SJCRH30 (cell line): ENCODE data around the gene STK39. TPM values are rescaled to one million over a fixed set of nuclear protein-coding genes. Genes with fewer than 3 reads are reported as not detected.

Source experiments
- DNase-seq, 2 experiments: peaks; one replicate each; pipeline ENCODE4 v3.0.0-alpha.2; 2015 to 2020
- H3K27ac ChIP-seq: fragments of 250-450 bp; sonication (Bioruptor Pico); 2 replicates; pipeline ENCODE4 v1.5.1; 2020; ENCODE audit warnings: mild to moderate bottlenecking, moderate library complexity
- H3K27me3 ChIP-seq: fragments of 250-450 bp; sonication (Bioruptor Pico); 2 replicates; pipeline ENCODE4 v1.5.1; 2020; ENCODE audit warnings: mild to moderate bottlenecking, moderate library complexity
- H3K36me3 ChIP-seq: fragments of 250-450 bp; sonication (Bioruptor Pico); 2 replicates; pipeline ENCODE4 v1.5.1; 2020; ENCODE audit warnings: mild to moderate bottlenecking, moderate library complexity
- H3K4me1 ChIP-seq: fragments of 250-450 bp; sonication (Bioruptor Pico); 2 replicates; pipeline ENCODE4 v1.5.1; 2020; ENCODE audit warnings: mild to moderate bottlenecking, moderate library complexity
- H3K4me3 ChIP-seq: fragments of 250-450 bp; sonication (Bioruptor Pico); 2 replicates; pipeline ENCODE4 v1.5.1; 2020; ENCODE audit warnings: mild to moderate bottlenecking, moderate library complexity
- H3K9me3 ChIP-seq: fragments of 250-450 bp; sonication (Bioruptor Pico); replicated peaks from 2 replicates; pipeline ENCODE4 v1.5.1; 2020; ENCODE audit warnings: mild to moderate bottlenecking, moderate library complexity
- total RNA-seq: library from RNA; depleted of rRNA; stranded (reverse); fragments of >200 nt; shearing (Covaris generic); gene quantifications from 2 replicates; pipeline ENCODE4 v1.2.3, GENCODE V29; 2014

Gene STK39
- total RNA-seq, 1 experiment from 2014 or later = 8.5 TPM

DNA sequence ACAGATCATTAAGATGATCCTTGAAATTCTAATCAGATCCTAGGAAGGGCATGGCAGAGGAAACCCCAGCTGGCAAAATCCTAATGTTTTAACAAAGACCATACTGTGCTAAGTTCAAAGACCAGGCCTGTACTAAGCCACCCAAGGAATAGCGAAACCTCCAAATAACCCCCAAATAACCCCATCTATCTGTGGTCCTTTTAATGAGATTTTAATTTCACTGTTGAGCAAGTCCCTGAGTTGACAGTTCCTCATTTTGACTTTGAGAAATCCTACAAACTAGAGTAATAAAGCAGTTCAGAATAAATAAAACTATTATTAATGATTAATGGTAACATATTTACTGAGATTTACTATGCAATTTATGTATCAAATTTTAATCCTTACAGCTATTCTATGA is 259.8 kb downstream of the STK39 start:
- Histone ChIP-seq H3K4me1 (0 out of 2 replicates have a peak, but pooled peaks cover 6% of the 10 kb centered on the region), H3K27me3 (no peaks in the 10 kb centered on the region), H3K4me3 (no peak overlapping the region), H3K27ac (no peak overlapping the region), H3K36me3 (no peaks in the 10 kb centered on the region), H3K9me3 (no peaks in the 10 kb centered on the region)
- DNase-seq = no peak

DNA sequence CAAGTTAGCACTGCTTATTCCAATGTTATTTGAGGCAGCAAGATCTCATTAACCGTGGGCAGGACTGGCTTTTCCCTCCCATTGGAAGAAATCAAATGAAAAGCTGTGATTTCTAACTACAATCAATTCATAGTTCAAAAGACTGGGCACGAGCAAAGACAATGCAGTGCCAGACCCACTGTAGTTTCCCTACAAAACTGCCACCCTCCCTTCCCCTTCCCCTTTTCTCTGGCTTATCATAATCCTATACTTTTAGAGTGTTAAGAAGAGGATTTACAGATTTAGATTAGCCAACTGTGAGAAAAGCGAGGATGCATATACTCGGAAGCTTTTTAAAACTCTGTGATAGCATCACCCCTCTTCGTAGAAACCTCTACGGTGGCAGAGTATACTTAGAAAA is 260.4 kb downstream of the STK39 start:
- Histone ChIP-seq H3K36me3 (no peaks in the 10 kb centered on the region), H3K27me3 (no peaks in the 10 kb centered on the region), H3K27ac (no peak overlapping the region), H3K9me3 (no peaks in the 10 kb centered on the region), H3K4me3 (no peak overlapping the region), H3K4me1 (0 out of 2 replicates have a peak, but pooled peaks cover 6% of the 10 kb centered on the region)
- no peak for DNase-seq

DNA sequence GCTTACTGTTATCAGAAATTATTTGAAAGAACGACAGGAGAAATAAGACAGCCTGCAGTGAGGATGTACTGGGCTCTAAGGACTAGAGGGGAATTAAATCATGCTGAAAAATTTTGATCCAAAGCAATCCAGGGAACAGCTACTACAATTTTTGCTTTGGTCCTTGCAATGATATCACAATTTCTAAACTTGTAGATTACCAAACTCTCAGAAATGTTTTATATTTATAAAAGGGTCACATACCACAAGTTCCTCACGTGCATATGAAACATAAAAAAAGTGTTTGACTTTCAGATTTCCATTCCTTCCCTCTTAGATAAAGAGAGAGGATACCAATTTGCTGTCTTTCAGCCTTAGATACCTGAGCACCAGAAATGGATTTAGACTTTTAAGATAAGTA is 261.2 kb downstream of the STK39 start:
- no peak for DNase-seq
- Histone ChIP-seq H3K4me1 (0 out of 2 replicates have a peak, but pooled peaks cover 6% of the 10 kb centered on the region), H3K36me3 (no peaks in the 10 kb centered on the region), H3K9me3 (no peaks in the 10 kb centered on the region), H3K27me3 (no peaks in the 10 kb centered on the region), H3K27ac (no peak overlapping the region), H3K4me3 (no peak overlapping the region)

DNA sequence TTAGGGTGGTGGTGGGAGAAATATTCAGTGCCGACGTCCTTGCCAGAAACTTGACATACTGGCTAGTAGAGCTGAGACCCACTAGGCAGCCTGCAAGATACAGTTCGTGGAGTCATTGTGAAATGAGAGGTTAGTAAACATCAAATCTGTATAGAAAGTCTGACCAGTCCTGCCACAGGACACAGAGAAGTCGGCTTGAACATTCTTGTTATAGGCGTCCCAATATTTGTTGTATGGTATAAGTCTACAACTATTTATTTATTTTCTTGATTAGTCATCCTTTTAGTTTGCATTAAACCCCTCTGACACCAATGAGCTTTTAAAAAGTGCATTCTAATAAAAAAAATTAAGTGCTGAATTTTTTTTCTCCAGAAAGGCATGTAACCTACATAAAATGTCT is 265.4 kb downstream of the STK39 start:
- no peaks in the 10 kb centered on the region for H3K36me3 ChIP-seq
- DNase-seq = no peak
- no peaks in the 10 kb centered on the region for H3K27me3 ChIP-seq
- no peak overlapping the region for H3K27ac ChIP-seq
- H3K4me1 ChIP-seq = no peaks in the 10 kb centered on the region
- no peaks in the 10 kb centered on the region; the same call in 1 of the 2 replicates for H3K9me3 ChIP-seq
- no peak overlapping the region for H3K4me3 ChIP-seq

DNA sequence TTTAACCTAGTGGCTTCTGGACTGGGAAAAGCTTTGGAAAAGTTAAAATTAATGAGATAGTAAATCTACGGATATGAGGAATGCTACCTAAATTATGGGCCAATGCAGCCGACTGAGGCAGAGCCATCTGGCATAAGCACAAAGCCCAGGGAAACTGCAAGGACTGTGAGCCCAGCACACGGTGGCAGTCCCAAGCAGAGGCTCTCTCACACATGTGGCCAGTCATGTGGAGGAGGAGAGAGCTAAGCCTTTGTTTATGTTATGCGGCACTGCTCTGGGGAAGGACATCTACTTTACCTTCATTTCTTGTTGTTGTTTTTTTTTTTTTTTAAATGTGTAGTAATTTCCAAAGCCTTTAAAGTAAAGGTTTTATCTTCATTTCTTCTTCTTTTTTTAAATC is 267.0 kb downstream of the STK39 start:
- DNase-seq = peak in 1 of 2 experiments; percentile 18
- H3K4me3 ChIP-seq = no peak overlapping the region
- no peaks in the 10 kb centered on the region for H3K27me3 ChIP-seq
- H3K4me1 ChIP-seq = no peaks in the 10 kb centered on the region
- no peaks in the 10 kb centered on the region for H3K36me3 ChIP-seq
- H3K27ac ChIP-seq = no peak overlapping the region
- H3K9me3 ChIP-seq = no peaks in the 10 kb centered on the region; the same call in 1 of the 2 replicates

DNA sequence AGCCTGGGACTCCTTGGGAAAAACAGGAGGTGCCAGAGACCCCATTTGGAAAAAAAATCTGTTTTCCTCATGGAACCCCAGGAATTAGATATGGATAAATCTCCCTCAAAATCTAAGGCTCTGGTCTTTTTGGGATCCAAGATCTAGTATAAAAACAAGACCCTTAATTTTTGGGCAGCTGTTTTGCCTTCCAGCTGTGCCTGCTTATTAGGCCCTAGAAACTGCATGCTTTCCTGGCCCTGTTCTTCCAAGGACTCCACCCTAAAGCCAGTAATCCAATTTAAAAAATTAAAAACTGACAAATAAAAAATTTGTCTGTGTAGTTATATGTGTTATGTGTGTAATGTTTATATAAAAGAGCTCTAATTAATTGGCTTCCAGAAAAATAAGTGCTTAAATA is 274.6 kb downstream of the STK39 start:
- Histone ChIP-seq H3K4me3 (no peak overlapping the region), H3K9me3 (peaks cover 18% of the 10 kb centered on the region; the same call in 1 of the 2 replicates), H3K4me1 (no peaks in the 10 kb centered on the region), H3K27me3 (no peaks in the 10 kb centered on the region), H3K27ac (no peak overlapping the region), H3K36me3 (no peaks in the 10 kb centered on the region)
- no peak for DNase-seq

DNA sequence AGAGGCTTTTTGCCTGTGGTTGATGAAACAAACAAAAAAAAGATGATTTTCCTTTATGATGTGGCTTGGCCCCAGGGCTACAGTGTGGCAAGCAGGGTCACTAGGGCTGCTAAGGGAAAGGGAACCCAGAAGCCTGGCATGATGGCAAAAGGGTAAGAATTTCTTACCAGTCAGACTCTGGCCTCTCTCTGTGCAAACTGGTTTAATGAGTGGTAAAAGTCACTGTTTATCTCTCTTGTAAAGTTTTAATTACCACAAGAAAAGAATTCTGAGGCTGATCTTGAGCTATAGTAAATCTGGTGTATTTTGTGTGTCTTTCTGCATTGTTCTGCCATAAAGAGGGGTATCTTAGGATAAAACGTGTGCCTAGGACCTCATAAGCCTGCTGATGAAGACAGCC is 275.4 kb downstream of the STK39 start:
- Histone ChIP-seq H3K27ac (no peak overlapping the region), H3K9me3 (peaks cover 18% of the 10 kb centered on the region; the same call in 1 of the 2 replicates), H3K27me3 (no peaks in the 10 kb centered on the region), H3K4me3 (no peak overlapping the region), H3K36me3 (no peaks in the 10 kb centered on the region), H3K4me1 (no peaks in the 10 kb centered on the region)
- no peak for DNase-seq

DNA sequence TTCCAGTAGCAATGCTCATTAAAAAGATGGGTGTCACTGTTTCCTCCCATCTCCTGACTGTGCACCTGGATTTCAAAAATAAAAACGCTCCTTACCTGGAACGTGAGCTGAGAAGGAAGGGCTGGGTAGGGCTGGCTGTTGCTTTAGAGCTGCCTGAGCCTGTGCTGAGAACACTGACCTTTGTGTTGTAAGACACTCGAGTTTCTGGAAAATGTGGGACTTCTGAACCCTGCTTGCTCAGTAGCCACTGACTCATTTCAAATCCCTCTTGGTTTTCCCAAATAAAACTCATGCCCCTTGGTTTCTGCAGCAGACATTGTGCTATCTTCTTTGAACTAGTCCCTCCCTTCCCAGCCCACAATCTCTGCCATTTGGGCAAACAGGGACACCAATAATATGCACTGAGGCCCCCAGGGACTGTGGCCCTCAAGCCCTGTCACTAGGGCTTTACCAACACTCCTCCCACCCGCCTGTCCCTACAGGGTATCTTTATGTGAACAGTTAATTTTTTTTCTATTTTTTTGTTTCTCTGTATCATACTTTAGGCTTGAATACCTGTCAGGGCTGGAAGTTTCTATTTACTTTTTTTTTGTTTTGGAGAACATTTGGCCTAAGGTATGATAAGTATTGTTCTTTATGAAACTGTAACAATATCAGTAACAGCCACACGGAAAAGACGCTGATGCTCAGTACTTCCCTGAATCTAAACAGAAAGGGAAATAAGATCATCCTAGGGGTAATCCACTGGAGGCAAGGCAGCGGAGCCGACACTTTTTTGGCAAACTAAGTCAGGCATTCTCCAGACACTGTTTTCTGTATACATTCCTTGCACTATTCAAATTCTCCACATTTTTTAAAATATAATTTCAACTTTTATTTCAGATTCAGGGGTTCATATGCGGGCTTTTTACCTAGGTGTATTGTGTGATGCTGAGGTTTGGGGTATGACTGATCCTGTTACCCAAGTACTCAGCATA is 280.2 kb downstream of the STK39 start:
- no peak for DNase-seq
- no peaks in the 10 kb centered on the region for H3K27me3 ChIP-seq

DNA sequence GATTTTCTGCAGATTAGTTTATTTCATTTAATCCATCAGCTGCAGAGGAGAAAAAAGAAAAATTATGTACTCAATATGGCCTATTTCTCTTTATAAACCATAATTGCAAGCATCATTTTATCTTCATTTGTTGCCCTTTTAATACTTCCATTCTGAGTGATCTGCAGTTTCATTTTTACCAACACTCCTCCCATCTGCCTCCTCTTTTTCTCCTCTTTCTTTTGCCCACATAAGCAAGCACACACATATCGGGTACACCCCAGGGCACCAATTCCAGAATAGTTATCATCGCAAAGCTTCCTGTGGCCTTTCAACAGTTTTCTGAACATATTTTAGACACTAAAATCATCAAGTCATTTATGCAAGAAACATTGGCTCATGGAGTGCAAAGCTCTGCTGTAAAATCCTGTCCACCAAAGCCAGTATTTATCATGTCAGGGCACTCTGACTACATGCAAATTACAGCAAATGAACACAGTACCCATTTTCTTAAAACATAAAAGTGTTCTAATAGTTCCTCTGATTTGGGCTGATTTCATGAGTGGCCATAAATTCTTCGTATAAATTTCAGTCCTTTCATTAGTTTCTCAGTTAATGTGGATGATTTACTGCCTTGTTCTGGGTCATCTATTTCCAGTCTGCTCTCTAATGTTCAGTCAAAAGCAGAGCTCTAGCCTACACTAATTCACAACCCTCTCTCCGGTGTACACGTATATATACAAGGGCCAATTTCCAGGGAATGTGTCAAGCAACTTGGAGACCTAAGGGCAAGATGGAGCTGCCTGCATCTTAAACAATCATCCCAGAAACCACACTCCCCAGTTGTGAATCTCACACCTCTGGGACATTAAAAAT is 281.3 kb downstream of the STK39 start:
- no peak overlapping the region for H3K27ac ChIP-seq
- H3K9me3 ChIP-seq = 0 out of 2 replicates have a peak, but pooled peaks cover 9% of the 10 kb centered on the region
- no peaks in the 10 kb centered on the region for H3K36me3 ChIP-seq
- no peaks in the 10 kb centered on the region for H3K4me1 ChIP-seq
- no peaks in the 10 kb centered on the region for H3K27me3 ChIP-seq
- no peak overlapping the region for H3K4me3 ChIP-seq
- DNase-seq = no peak

More for the DNA sequence above, 280.2 kb downstream of the STK39 start:
- Histone ChIP-seq H3K9me3 (peaks cover 12% of the 10 kb centered on the region; the same call in 1 of the 2 replicates), H3K4me1 (no peaks in the 10 kb centered on the region), H3K36me3 (no peaks in the 10 kb centered on the region), H3K4me3 (no peak overlapping the region), H3K27ac (no peak overlapping the region)

DNA sequence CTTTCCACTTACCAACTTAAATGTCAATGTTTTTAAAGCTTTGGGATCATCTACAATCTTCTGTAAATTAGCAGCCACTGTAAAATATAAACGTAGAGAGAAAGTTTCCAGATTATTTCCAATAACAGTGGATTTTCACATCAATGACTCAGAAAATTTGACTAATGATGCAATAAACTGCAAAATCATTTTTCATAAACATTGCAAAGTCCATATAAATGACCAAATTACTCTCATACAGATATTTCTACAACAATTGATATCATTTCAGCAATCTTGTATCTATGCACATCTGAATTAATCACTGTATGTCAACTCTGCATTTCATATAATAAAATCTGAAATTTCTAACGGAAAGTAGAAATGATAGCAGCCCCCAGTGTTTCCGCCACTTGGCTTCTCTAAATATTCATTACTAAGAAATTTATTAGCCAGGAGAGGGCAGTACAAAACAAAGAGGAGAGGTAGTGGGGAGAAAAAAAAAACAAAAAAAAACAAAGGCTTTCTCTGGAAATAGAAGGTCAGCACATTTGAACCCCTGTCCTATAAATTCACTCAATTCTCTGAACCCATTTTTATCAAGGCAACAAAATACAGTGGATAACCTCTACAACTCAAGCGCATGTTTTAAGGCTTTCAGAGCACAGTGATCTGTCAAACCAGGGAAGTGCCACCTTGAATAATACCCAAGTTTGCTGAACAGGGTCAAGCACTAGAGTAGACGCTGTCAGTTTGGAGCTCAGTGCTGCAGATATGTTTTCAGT is 282.6 kb downstream of the STK39 start:
- Histone ChIP-seq H3K4me3 (no peak overlapping the region), H3K27me3 (no peaks in the 10 kb centered on the region), H3K27ac (no peak overlapping the region), H3K4me1 (no peaks in the 10 kb centered on the region), H3K36me3 (no peaks in the 10 kb centered on the region), H3K9me3 (0 out of 2 replicates have a peak, but pooled peaks cover 3% of the 10 kb centered on the region)
- DNase-seq = no peak

DNA sequence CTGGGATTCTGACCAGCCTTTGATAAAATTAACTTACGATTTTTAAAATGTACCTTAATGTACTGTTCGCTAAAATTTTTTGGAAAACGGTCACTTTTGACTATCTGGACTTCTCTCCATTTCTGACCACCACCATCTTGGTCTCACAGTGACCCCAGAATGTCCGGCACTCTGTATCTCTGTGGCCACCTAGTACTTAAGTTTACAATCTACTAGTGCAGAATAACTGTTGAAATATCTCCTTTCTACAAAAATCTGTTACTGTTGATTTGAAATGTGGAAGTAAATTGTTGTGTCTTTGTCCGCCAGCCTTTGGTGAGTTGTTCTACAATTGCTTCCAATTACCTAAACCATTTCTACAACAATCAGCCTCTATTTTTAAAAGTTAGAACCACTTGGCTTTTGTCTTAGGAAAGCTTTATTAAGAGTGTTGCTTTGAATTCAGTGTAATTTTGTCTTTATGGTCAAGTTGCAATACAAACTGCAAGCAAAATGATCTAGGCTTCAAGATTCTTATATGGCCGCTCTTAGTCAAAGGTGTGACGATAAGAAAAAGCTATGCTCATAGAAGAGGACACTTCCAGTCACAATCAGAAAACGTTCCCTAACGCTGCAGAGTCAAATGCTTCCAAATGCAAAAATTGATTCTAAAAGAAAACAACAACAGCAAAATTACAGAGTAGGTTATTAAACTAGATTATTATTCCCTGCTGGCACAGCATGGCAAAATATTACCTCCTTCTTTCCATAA is 283.3 kb downstream of the STK39 start:
- Histone ChIP-seq H3K9me3 (0 out of 2 replicates have a peak, but pooled peaks cover 3% of the 10 kb centered on the region), H3K4me1 (no peaks in the 10 kb centered on the region), H3K36me3 (no peaks in the 10 kb centered on the region), H3K27ac (no peak overlapping the region), H3K4me3 (no peak overlapping the region), H3K27me3 (no peaks in the 10 kb centered on the region)
- no peak for DNase-seq

DNA sequence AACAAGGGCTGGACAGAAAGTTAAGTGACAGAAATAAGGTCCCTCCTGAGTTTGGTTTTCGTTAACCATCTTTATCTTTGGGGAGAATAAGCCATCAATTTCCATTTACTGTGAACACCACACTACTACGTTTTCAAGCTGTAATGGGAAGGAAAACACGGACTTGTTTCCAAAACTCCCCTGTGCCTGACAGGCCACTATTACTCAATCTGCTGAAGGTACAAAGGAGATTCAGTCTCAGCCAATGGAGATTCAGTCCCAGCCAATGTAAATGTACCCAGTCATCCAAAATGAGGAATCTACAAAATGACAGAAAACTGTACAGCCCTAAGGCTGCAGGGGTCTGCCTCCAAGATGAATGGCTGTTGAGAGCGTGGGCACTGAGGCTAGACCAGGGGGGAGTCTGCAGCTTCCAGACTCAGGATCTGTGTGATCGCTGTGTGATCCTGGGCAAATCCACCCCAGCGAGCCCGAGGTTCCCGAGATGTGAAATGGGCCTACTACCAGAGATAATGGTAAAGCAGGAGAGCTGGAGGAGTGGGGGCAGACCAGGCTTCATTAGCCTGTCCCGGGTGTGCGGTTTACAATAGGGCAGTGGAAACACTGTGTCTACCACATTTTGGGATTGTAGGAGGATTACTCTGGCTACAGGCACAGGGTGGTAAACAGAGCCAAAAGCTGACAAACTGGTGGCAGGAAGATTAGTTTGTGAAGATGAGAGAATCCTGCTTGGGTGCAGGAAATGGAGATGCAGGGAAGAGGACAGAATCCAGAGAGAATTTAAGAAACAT is 284.8 kb downstream of the STK39 start:
- Histone ChIP-seq H3K4me3 (no peak overlapping the region), H3K9me3 (no peaks in the 10 kb centered on the region), H3K27me3 (no peaks in the 10 kb centered on the region), H3K27ac (no peak overlapping the region), H3K36me3 (no peaks in the 10 kb centered on the region), H3K4me1 (no peaks in the 10 kb centered on the region)
- no peak for DNase-seq

DNA sequence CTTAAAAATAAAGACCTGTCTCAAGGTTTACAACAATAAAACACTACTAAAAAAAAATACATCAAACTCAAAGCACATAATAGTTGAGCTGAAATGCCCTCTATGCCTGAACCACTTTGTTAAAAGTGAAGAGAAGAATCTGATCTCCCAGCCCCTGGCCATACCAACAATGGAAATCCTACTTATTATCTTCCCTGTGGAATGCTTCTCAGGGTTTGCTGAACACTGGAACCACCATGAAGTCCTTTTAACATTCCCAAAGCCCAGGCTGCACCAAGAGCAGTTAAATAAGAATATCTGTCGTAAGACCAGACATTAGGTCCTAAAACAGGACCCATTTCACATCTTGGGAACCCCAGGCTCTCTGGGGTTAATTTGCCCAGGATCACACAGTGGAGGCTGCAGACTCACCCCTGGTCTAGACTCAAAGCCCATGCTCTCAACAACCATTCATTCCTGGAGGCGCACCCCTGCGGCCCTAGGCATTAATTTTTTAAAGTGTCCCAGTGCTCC is 285.8 kb downstream of the STK39 start:
- DNase-seq = no peak

More for the DNA sequence above, 285.8 kb downstream of the STK39 start:
- H3K27ac ChIP-seq = no peak overlapping the region
- no peaks in the 10 kb centered on the region for H3K36me3 ChIP-seq
- no peaks in the 10 kb centered on the region for H3K27me3 ChIP-seq
- no peak overlapping the region for H3K4me3 ChIP-seq
- no peaks in the 10 kb centered on the region for H3K9me3 ChIP-seq
- no peaks in the 10 kb centered on the region for H3K4me1 ChIP-seq
